ENCODE data around the gene GAS1. TPM values are rescaled to one million over a fixed set of nuclear protein-coding genes. Genes with fewer than 3 reads are reported as not detected.

GAS1 gene
- total and polyA plus RNA-seq, 2 of the 8 experiments (the other 6 are each of a cell fraction or from before 2014, with no cell fraction given) = 2.8 to 5.7 TPM

- Histone ChIP-seq H3K9me3 (ENCODE audit: insufficient read depth in 2 of 2, low read depth in 1 of 2, low read length in 1 of 2) (no peaks in the 10 kb centered on the region), H2BK5ac (ENCODE audit: low read depth, low read length) (no peak overlapping the region), H3K4ac (replicated peaks; ENCODE audit: insufficient read length, low read depth, low read length) (no peak overlapping the region), H3K36me3 (ENCODE audit: control insufficient read depth in 2 of 4, insufficient read depth in 4 of 4, low read length in 3 of 4) (no peaks in the 10 kb centered on the region; a peak in 1 of 8 replicates), H2BK120ac (replicated peaks; ENCODE audit: low read depth, low read length) (no peak overlapping the region), H2AFZ (ENCODE audit: low read length) (no peak overlapping the region), H4K91ac (replicated peaks; ENCODE audit: insufficient read length, low read length) (no peak overlapping the region), H3K23me2 (ENCODE audit: low read depth, low read length) (0 out of 2 replicates have a peak, but pooled peaks cover 1% of the 10 kb centered on the region), H4K8ac (ENCODE audit: extremely low read depth, insufficient read depth, low read length) (no peak overlapping the region), H4K20me1 (replicated peaks in 1 of 2; ENCODE audit: control insufficient read depth in 1 of 2, insufficient read depth in 2 of 2, low read length in 2 of 2) (no peaks in the 10 kb centered on the region), H2BK12ac (ENCODE audit: low read depth, low read length) (no peak overlapping the region), H2AK5ac (ENCODE audit: low read depth, low read length) (no peak overlapping the region), H4K5ac (ENCODE audit: insufficient read length, low read depth, low read length) (no peak overlapping the region), H3K4me1 (replicated peaks in 1 of 4; ENCODE audit: control insufficient read depth in 3 of 4, insufficient read depth in 4 of 4, low read length in 3 of 4) (no peaks in the 10 kb centered on the region), H3K27ac (ENCODE audit: low read depth, low read length) (no peak overlapping the region), H3K14ac (ENCODE audit: insufficient read length) (no peak overlapping the region), H3K9ac (replicated peaks in 1 of 4; ENCODE audit: extremely low read depth in 1 of 4, low read depth in 3 of 4, low read length in 3 of 4) (no peak overlapping the region), H3K23ac (ENCODE audit: insufficient read length) (no peak overlapping the region), H3K4me2 (ENCODE audit: insufficient read depth in 1 of 2, low read depth in 2 of 2, low read length in 2 of 2) (no peak overlapping the region), H3K18ac (ENCODE audit: extremely low read depth, low read length) (no peak overlapping the region), H3K79me1 (ENCODE audit: low read depth, low read length) (no peaks in the 10 kb centered on the region), H3K79me2 (ENCODE audit: control insufficient read depth in 1 of 2, insufficient read depth in 2 of 2, low read length in 2 of 2) (no peaks in the 10 kb centered on the region), H3K27me3 (replicated peaks in 1 of 4; ENCODE audit: control insufficient read depth in 3 of 4, extremely low read depth in 1 of 4, insufficient read depth in 3 of 4, low read length in 3 of 4) (no peaks in the 10 kb centered on the region), H3K56ac (replicated peaks; ENCODE audit: insufficient read length, low read depth, low read length) (no peak overlapping the region), H2BK15ac (ENCODE audit: low read length) (no peak overlapping the region), H3K4me3 (ENCODE audit: extremely low read depth in 1 of 4, insufficient read depth in 2 of 4, low read depth in 3 of 4, low read length in 4 of 4) (no peak overlapping the region), H2BK20ac (ENCODE audit: low read length) (no peak overlapping the region)
- ChIA-PET POLR2A (ENCODE audit: partially characterized antibody) (no interaction called here), CTCF (ENCODE audit: partially characterized antibody) (interaction anchor here (0.5 to 0.6 kb wide), 2 partner anchors 198 to 251 kb away, joined by 3 read pairs; no protein-coding TSS in a partner anchor)
- DNase-seq (ENCODE audit: low read depth in 1 of 2, low spot score in 2 of 2) (no peak), FAIRE-seq (no peak)
- WGBS, 2 experiments (ENCODE audit: extremely low coverage in 1 of 2, insufficient coverage in 1 of 2, insufficient read length in 1 of 2, insufficient replicate concordance in 2 of 2, low coverage in 1 of 2, low lambda C conversion rate in 2 of 2, missing lambda C conversion rate in 1 of 2) = 85% methylated on average over 15 of the region's 15 CpGs; no CpG with 5 or more reads in 1 of the 2 experiments
- TF ChIP-seq CHD2 (IDR thresholded peaks at IDR 0.05; ENCODE audit: low read length) (no peak), KDM4A (IDR thresholded peaks at IDR 0.05; ENCODE audit: low read depth, low read length, severe bottlenecking) (no peak), KDM1A (IDR thresholded peaks at IDR 0.05; ENCODE audit: borderline replicate concordance, low read length) (no peak), BCL11A (IDR thresholded peaks at IDR 0.05; ENCODE audit: low read depth in 2 of 2, low read length in 2 of 2) (no peak), KDM5A (IDR thresholded peaks at IDR 0.05; ENCODE audit: low read length) (no peak), TAF7 (optimal IDR thresholded peaks at IDR 0.05; ENCODE audit: borderline replicate concordance, low read depth, low read length) (no peak), BACH1 (IDR thresholded peaks at IDR 0.05; ENCODE audit: low read length) (no peak), GABPA (IDR thresholded peaks at IDR 0.05; ENCODE audit: borderline replicate concordance, insufficient read depth, low read length) (no peak), CBX8 (IDR thresholded peaks at IDR 0.05; ENCODE audit: borderline replicate concordance, low read depth, low read length) (no peak), NRF1 (IDR thresholded peaks at IDR 0.05; ENCODE audit: low read depth, low read length) (no peak), SP1 (IDR thresholded peaks at IDR 0.05; ENCODE audit: low read depth, low read length) (no peak)
- TF ChIP-seq, protein P1, sequence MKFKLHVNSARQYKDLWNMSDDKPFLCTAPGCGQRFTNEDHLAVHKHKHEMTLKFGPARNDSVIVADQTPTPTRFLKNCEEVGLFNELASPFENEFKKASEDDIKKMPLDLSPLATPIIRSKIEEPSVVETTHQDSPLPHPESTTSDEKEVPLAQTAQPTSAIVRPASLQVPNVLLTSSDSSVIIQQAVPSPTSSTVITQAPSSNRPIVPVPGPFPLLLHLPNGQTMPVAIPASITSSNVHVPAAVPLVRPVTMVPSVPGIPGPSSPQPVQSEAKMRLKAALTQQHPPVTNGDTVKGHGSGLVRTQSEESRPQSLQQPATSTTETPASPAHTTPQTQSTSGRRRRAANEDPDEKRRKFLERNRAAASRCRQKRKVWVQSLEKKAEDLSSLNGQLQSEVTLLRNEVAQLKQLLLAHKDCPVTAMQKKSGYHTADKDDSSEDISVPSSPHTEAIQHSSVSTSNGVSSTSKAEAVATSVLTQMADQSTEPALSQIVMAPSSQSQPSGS (IDR thresholded peaks at IDR 0.05; ENCODE audit: low read length) = no peak
Measured at GRCh38 chr9:86921151-86921923, 26.0 kb downstream of the GAS1 start.
